Loucy (cell line): ENCODE data around the gene LCE1C.

Experiments
- H2AFZ ChIP-seq: fragments of 200-600 bp; sonication (generic); 2 replicates; pipeline ENCODE4 v1.6.0; 2016; ENCODE audit warnings: antibody characterized with exemption, mild to moderate bottlenecking, low read length, moderate library complexity
- H3F3A ChIP-seq: fragments of 200-600 bp; 2 replicates; pipeline ENCODE4 v1.6.0; 2016; ENCODE audit warnings: antibody characterized with exemption, low read depth, mild to moderate bottlenecking
- H3K27me3 ChIP-seq: fragments of 200-600 bp; sonication (generic); 2 replicates; pipeline ENCODE4 v1.6.1; 2014; ENCODE audit warnings: low read length, mild to moderate bottlenecking; ENCODE audit not compliant: insufficient read depth, poor library complexity, severe bottlenecking
- H3K36me3 ChIP-seq: fragments of 200-600 bp; sonication (generic); 2 replicates; pipeline ENCODE4 v1.6.1; 2016; ENCODE audit warnings: low read length; ENCODE audit not compliant: insufficient read depth
- H3K4me1 ChIP-seq: fragments of 200-600 bp; sonication (generic); 2 replicates; pipeline ENCODE4 v1.5.1; 2014; ENCODE audit warnings: low read length, mild to moderate bottlenecking; ENCODE audit not compliant: insufficient read depth, poor library complexity, severe bottlenecking
- H3K4me2 ChIP-seq: fragments of 200-600 bp; sonication (generic); 2 replicates; pipeline ENCODE4 v1.6.0; 2014; ENCODE audit warnings: antibody characterized with exemption, low read length, low read depth, mild to moderate bottlenecking; ENCODE audit not compliant: poor library complexity, severe bottlenecking
- H3K4me3 ChIP-seq: fragments of 200-600 bp; sonication (generic); 2 replicates; pipeline ENCODE4 v1.5.1; 2014; ENCODE audit warnings: low read length, mild to moderate bottlenecking, mixed read lengths; ENCODE audit not compliant: poor library complexity, severe bottlenecking
- H3K79me2 ChIP-seq: fragments of 200-600 bp; sonication (generic); 2 replicates; pipeline ENCODE4 v1.6.1; 2014; ENCODE audit warnings: low read length; ENCODE audit not compliant: insufficient read depth
- H3K9ac ChIP-seq: fragments of 200-600 bp; sonication (generic); 2 replicates; pipeline ENCODE4 v1.6.0; 2014; ENCODE audit warnings: mild to moderate bottlenecking, low read depth, low read length, moderate library complexity; ENCODE audit not compliant: poor library complexity, severe bottlenecking
- H3K9me2 ChIP-seq: fragments of 200-600 bp; sonication (generic); replicated peaks from 2 replicates; pipeline ENCODE4 v1.6.1; 2016; ENCODE audit warnings: low read depth, low read length, mixed read lengths
- H3K9me3 ChIP-seq: fragments of 200-600 bp; sonication (generic); 2 replicates; pipeline ENCODE4 v1.6.1; 2014; ENCODE audit warnings: mild to moderate bottlenecking, antibody characterized with exemption, low read length, low read depth; ENCODE audit not compliant: insufficient read depth
- H4K20me1 ChIP-seq: fragments of 200-600 bp; sonication (generic); 2 replicates; pipeline ENCODE4 v1.6.0; 2014; ENCODE audit warnings: antibody characterized with exemption, low read length, mild to moderate bottlenecking; ENCODE audit not compliant: insufficient read depth, poor library complexity, severe bottlenecking
- CTCF ChIP-seq: fragments of 200-600 bp; sonication (generic); conservative IDR thresholded peaks from 2 replicates; pipeline ENCODE4 v1.5.1; 2014; ENCODE audit warnings: mild to moderate bottlenecking, antibody characterized with exemption, low read length
- EZH2phosphoT487 ChIP-seq: fragments of 200-600 bp; IDR thresholded peaks from 2 replicates; pipeline ENCODE4 v1.6.1; 2018; ENCODE audit warnings: antibody characterized with exemption, mild to moderate bottlenecking, moderate library complexity, borderline replicate concordance

Gene LCE1C

GRCh38 chr1:152770411-152770810, 36.0 kb downstream of the LCE1C start:
- Histone ChIP-seq H3K4me3 (no peak overlapping the region), H3K36me3 (no peaks in the 10 kb centered on the region), H3K27me3 (no peaks in the 10 kb centered on the region), H3K9me2 (no peaks in the 10 kb centered on the region), H2AFZ (no peak overlapping the region), H3K9ac (no peak overlapping the region), H3F3A (no peaks in the 10 kb centered on the region), H3K4me2 (no peak overlapping the region), H3K4me1 (no peaks in the 10 kb centered on the region), H3K79me2 (no peaks in the 10 kb centered on the region), H4K20me1 (no peaks in the 10 kb centered on the region), H3K9me3 (no peaks in the 10 kb centered on the region)
- TF ChIP-seq EZH2phosphoT487, result no peak
- TF ChIP-seq CTCF, result no peak

DNA sequence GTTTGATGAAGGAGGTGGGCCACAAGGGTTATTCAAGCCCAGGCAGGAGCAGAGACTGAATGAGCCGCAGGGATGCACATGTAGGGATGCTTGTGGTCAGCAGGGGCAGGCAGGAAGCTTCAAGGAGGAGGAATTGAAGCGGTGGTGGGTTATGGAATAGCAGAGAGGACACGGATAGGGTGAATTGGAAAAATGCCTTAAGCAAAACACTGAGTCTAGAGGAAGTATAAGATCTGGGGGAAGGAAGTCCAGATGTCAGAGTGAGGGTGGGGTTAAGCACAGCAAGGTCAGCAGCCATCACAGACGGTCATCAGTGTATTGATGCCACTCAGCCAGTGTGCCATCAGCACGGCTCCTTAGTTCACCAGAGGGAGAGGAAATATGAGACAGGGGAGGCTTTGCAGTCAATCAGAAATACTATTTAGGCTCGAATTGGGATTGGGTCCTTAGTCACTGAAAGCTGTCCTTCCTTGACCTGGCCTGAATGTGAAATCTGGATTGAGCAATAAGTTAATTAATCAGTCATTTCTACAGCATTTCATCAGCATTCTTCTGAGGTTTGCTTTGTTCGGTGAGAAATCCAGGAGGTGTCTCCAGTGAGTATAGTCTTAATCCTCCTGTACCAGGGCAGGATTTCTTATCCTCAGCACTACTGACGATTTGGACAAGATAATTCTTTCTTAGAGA, 37.5 kb downstream of the LCE1C start:
- no peaks in the 10 kb centered on the region for H3K4me1 ChIP-seq
- TF ChIP-seq EZH2phosphoT487 (no peak), CTCF (no peak)
- H3K79me2 ChIP-seq, result no peaks in the 10 kb centered on the region
- H4K20me1 ChIP-seq, result no peaks in the 10 kb centered on the region
- no peak overlapping the region for H2AFZ ChIP-seq
- no peak overlapping the region for H3K4me2 ChIP-seq
- no peaks in the 10 kb centered on the region for H3K36me3 ChIP-seq
- H3K9ac ChIP-seq, result no peak overlapping the region
- H3F3A ChIP-seq, result no peaks in the 10 kb centered on the region
- no peaks in the 10 kb centered on the region for H3K9me2 ChIP-seq
- no peaks in the 10 kb centered on the region for H3K27me3 ChIP-seq
- H3K9me3 ChIP-seq, result no peaks in the 10 kb centered on the region
- H3K4me3 ChIP-seq, result no peak overlapping the region

DNA sequence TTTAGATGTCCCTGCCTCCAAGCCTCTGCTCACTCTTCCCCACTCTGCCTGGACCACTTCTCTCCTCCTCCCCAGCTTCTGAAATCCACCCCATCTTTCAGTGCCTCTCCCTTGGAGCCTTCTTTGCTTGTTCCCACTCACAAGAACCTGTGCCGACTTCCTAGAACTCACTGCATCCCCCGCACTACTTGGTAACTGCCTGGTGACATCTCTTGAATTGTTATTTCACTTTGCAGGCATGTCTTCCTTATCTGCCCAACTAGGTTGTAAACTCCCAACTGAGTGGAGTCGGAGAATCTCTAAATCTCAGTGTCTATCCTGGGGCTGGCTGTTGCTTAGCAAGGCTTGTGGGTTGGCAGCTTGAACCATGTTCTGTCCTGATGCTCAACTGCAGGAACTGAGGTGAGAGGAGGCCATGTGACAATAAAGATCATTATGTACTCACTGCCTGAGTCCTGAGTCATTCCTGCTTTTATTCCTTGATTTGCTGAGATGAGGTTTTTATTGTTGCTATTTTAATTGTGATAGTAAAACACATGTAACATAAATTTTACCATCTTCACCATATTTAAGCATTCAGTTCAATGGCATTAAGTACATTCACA, 44.7 kb downstream of the LCE1C start:
- Histone ChIP-seq H2AFZ (no peak overlapping the region), H3F3A (no peaks in the 10 kb centered on the region), H3K27me3 (no peaks in the 10 kb centered on the region), H3K4me3 (no peak overlapping the region), H3K79me2 (no peaks in the 10 kb centered on the region), H3K9ac (no peak overlapping the region), H3K4me1 (no peaks in the 10 kb centered on the region), H3K4me2 (no peak overlapping the region), H3K36me3 (no peaks in the 10 kb centered on the region), H3K9me3 (no peaks in the 10 kb centered on the region), H4K20me1 (no peaks in the 10 kb centered on the region), H3K9me2 (no peaks in the 10 kb centered on the region)
- TF ChIP-seq CTCF (no peak), EZH2phosphoT487 (no peak)
